Stimulated activated CD4-positive, alpha-beta T cell treated with anti-CD3 and anti-CD28 coated beads, Interleukin-4, amount 100 ng/mL, for 24 hours (primary cell): ENCODE measurements around the gene C1QC.
A peak's percentile ranks its signal among the peaks of the same experiment; 100 is the strongest.

Source experiments
- DNase-seq: peaks from one replicate; pipeline ENCODE4 v3.0.0-alpha.2; 2020

Gene C1QC

DNA sequence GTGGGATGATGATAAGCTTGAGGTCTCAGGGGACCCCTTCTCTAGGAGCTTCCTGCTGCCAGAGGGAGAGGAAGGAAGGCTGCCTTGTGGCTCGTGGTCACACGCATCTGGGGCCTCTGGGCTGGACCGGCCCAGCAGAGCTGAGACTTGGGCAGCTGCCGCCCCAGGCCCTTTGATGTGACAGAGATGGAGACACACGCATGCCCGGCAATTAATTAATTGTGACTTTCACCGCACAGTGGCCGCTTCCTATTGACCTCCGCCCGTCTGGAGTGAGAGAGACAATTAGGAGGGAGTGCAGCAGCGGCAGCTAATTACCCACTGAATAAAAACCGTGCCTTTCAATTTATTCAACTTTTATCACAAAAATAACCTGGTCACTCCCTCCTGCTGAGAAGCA is 23.6 kb upstream of the C1QC start:
- DNase-seq, result no peak

DNA sequence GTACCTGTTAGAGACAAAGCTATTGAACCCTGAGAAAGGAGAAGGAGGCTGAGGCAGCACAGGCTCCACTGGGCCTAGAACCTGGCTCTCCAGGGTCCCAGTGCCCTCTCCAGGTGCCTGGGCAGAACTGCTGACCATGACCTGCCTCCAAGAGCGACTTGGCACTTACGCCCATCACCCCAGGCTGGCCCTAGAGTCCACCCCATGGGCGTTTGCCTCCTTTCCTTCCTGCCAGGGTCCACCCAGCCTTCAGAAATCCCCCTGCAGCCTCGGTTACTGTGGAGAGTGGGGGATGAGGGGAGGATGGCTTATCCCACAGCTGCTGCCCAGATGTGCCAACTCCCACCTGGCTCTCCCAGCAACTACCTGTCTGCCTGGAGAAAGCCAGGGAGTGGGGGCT is 21.7 kb upstream of the C1QC start:
- no peak for DNase-seq

DNA sequence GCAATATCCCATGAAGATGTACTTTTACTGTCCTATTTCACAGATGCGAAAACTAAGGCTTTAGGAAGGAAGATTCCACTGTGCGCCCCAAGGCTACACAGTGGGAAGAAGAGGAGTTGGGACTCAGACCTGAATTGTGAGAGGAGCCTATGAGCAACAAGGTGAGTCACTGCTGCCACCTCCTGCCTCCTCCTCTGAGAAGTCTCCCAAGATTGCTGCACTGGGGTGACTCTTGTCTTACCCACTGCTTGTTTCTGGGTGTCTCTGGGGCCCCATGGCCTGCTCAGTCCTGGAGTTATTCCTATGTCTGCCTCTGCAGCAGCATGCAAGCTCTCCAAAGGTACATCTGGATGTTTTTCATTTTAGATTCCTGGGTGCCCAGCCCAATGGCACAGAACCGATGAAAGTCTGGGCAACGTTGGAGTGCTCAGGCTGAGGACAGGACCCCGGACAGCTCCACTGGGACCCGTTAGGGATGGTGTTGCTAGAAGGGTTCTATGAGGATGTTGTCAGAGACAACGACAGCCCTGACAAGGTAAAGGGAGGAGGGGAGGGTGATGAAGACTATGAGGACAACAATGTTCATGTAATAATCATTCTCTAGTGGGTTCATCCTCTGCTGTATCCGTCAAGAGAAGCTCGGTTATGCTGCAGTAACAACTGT is 18.0 kb upstream of the C1QC start:
- DNase-seq, result no peak

DNA sequence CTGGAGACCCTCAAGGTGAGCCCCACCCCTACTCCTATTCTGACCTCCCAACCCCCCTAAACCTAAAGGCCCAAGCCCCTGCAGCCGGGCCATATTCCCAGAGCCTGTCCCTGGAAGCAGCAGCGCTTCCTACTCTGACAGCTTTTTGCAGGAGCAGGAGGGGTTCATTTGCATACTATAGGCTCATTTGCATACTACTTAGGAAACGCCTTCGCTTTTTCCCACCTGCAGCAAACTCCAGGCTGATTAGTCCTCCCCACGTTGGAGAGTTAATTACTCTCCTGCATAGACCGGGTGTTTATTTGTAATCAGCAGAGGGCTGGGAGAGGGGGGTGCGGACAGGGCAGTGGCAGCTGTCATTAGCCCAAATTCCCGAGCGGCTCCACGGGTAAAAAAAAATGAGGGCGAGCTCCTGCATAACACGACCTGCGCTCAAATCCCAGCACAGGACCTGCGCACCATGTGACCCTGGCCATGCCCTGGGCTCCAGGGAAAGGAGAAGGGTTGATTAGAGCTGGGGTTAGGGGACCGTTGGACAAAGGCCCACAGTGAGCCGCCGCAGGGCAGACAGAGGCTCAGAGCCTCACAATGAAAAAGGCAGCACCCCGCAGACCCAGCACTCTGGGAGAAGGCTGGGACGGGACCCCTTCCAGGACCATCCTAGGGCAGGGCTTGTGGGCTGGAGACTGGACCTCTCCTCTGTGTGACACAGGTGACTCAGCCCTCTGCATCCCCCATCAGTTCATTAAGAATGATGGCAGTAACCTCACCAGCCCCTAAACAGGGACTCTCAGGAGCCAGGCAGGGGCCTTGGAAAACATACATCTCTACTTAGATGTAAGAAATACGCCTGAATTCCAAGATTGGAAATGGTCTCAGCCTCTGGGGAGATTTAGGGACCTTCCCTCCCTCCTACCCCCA is 16.9 kb upstream of the C1QC start:
- no peak for DNase-seq

DNA sequence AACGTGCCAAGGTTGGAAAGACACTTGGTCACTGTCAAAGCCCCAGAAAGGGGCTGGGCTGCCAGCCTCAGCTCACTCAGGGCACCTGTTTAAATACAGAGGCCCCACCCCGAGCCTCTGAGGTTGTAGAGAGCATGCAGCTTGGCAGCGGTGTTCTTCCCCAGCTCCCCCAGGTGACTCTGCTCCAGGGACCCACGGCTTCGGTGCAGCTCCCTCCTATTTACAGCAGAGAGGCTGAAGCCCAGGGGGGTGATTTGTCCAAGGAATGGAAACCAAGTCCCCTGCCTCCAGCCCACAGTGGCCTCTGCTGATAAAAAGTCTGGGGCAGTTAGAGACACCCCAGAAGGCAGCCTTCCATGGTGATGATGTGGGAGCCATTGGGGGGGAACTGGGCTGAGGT is 16.1 kb upstream of the C1QC start:
- DNase-seq, result no peak

DNA sequence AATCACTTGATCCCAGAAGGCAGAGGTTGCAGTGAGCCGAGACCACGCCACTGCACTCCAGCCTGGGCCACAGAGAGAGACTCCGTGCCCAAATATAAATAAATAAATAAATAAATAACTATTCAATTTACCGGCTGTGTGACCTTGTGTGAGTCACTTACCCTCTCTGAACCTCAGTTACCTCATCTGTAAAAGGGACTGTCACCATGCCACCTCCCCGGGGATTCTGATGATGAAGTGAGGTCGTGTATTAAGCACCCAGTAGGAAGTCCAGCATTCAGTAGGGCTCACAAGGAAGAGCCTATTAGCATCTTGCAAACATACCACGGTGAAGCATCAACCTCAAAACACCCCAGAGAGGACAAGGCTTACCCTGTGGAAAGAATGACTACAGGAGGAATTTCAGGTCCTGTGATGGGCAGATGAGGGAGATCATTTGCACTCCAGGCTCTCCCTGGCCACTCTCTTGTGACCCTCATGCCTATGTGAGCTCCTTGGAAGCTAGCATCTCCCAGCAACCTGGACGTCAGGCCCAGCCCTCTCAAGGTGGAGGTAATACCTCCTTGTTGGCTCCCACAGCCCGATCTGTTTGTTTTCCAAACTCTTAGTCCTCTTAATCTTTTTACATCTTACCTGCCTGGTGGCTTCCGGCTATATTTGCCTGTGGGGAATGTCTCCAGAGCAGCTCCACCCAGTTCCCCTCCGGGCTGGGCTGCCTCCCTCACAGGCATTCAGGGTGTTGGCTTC is 14.6 kb upstream of the C1QC start:
- no peak for DNase-seq

DNA sequence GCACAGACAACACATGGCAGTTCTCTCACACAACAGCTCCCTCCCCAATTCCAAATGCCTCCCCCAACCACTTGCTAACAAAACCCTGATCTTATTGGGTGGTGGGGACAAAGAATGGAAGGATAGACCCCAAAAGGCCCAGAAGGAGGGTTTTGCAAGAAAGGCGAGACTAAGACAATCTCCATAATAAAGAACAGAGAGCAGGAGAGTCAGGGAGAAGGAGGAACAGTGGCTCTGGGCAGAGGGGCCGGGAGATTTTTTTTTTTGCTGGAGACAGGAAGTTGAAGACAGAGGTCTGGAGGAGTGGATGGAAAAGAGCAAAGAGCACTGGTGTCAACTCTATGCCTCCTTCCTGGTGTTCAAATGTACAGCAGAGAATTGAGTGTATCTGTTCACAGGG is 13.5 kb upstream of the C1QC start:
- no peak for DNase-seq

DNA sequence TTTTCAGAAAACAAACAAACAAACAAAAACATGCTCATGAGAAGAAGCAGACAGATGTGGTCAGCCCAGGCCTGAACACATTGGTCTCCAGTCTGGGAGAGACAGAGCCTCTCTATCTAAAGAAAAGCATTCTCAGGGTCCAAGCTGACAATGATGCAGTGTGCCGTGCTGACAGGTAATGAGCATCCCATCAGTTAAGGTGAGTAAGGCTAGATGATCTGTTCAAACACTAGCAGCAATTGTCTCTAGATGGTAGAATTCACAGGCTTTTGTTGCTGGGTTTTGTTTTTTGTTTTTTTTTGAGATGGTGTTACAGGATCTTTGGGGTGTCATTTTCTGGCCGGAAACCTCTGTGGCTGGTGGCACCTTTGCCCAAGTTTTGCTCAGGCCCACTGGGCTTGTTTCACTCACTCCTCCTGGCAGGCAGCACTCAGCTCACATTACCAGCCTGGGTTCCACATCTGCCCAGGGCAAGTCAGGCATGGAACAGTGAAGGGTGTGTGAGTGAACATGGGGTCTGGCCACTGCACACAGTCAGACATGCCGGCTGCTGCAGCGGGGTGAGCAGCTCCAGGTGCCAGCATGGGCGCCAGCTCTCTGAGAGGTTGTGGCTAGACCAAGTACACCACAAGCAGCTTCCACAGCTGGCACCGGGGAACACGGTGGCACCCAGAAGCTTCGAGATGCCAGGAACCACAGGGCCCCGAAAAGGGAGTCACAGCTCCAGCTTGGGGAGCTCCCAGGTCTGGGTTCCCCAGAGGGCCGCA is 9.6 kb upstream of the C1QC start:
- DNase-seq, result no peak

DNA sequence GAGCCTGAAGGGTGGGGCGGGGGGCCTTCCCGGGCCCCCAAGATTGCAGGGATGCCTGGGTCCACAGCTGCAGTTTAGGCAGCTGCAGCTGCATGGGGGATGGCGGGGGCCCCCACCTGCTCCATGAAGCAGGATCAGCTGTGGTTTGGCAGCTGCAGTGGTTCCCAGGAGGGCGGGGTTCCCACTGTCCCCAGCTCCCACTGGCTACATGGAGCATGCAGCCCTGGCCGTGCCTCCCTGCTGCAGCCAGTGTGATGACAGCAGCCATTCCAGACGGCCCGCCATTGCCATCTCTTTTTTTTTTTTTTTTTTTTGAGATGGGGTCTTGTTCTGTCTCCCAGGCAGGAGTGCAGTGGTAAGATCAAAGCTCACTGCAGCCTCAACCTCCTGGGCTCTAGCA is 8.0 kb upstream of the C1QC start:
- no peak for DNase-seq

DNA sequence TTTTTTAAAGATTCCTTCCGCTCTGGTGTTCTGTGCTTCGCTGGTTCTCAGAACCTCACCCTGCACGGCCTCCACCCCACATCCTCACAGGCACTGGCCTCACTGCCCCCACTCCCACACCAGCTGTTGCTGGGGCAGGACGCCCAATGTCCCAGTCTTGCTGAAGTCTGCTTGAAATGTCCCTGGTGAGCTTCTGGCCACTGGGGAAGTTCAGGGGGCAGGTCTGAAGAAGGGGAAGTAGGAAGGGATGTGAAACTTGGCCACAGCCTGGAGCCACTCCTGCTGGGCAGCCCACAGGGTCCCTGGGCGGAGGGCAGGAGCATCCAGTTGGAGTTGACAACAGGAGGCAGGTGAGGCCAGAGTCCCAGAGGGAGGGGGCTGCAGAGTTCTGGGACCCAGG is 7.1 kb upstream of the C1QC start, which contains the start of gene C1QA:
C1QA (plus strand) TSS at position 276 of the 400 bp plus-strand sequence. CDS start 989 bp downstream, outside the sequence.
- DNase-seq, result no peak

DNA sequence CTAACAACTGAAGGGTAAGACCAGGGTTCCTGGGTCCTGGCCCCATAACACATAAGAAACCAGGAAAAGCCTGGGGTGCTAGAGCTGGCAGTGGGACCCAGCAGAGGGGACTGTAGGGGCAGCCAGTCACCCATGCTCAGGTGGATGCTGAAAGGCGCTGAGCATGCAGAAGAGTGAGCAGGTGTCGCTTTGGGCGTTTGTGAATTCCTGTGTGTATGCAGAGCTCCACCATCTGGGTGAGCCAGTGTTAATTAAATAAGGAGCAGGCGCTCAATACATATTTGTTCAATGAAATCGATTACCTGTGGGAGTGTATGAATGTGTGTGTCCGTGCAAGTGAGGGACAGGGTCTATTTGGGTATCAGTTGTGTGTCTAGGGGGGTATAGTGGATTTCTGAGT is 6.5 kb upstream of the C1QC start:
- no peak for DNase-seq

DNA sequence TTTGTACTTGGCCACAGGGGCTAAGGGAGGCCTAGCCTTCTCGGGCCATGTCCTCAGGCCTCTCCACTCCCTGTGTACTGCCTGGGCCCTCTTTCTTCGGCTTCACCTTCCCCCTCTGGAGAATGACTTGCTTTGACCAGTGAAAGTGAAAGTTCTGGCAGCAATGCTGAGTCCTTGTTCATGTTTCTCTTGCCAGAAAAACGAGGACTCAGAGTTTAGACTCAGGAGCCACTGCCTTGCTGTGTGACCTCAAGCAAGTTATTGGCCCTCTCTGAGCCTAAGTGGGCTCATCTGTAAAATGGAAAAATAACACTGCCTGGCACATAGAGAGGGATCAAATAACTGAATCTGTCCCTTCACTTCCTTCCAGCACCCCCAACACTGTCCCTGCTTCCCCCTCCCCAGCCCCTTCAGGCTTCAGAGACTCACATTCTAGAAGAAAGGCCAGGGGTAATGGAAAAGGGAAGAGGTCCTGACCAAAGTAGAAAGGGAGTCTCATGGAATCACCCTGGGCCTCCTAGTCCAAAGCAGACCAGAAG is 5.5 kb upstream of the C1QC start:
- DNase-seq, result no peak

DNA sequence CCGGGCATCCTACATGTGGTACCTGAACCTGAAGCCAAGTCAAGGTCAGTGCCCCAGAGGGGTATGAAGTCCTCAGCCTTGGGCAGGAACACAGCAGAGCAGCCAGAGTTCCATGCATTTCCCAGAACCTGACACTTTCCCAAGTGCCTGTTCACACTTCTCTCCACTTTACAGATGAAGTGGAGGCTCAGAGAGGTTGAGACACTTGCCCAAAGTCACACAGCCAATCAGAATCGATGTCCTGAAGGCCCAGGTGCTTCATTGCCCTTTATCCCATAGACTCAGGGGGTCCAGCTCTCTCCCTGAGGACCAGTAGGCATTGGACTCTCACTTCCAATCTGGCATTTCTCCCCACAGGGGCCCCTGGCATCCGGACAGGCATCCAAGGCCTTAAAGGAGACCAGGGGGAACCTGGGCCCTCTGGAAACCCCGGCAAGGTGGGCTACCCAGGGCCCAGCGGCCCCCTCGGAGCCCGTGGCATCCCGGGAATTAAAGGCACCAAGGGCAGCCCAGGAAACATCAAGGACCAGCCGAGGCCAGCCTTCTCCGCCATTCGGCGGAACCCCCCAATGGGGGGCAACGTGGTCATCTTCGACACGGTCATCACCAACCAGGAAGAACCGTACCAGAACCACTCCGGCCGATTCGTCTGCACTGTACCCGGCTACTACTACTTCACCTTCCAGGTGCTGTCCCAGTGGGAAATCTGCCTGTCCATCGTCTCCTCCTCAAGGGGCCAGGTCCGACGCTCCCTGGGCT is 4.8 kb upstream of the C1QC start:
- no peak for DNase-seq

DNA sequence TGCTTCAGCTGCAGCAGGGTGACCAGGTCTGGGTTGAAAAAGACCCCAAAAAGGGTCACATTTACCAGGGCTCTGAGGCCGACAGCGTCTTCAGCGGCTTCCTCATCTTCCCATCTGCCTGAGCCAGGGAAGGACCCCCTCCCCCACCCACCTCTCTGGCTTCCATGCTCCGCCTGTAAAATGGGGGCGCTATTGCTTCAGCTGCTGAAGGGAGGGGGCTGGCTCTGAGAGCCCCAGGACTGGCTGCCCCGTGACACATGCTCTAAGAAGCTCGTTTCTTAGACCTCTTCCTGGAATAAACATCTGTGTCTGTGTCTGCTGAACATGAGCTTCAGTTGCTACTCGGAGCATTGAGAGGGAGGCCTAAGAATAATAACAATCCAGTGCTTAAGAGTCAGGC is 4.1 kb upstream of the C1QC start:
- DNase-seq, result no peak

DNA sequence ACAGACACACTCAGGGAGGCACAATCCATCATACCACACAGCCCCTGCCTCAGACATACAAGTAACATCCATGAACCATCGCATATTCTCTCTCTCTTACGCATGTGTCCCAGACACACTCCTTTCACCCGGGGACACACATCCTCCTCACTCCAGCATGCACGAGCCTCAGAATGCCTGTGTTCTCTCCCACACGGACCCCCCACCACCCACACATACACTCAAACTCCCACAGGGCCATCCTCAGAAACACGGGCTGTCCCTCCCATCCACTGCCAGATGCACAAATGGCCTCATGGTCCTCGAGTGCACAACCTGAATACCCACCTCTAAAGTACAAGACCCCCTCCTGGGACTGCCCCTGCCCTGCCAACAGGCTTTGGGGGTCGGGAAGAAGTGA is 2.2 kb upstream of the C1QC start:
- no peak for DNase-seq

DNA sequence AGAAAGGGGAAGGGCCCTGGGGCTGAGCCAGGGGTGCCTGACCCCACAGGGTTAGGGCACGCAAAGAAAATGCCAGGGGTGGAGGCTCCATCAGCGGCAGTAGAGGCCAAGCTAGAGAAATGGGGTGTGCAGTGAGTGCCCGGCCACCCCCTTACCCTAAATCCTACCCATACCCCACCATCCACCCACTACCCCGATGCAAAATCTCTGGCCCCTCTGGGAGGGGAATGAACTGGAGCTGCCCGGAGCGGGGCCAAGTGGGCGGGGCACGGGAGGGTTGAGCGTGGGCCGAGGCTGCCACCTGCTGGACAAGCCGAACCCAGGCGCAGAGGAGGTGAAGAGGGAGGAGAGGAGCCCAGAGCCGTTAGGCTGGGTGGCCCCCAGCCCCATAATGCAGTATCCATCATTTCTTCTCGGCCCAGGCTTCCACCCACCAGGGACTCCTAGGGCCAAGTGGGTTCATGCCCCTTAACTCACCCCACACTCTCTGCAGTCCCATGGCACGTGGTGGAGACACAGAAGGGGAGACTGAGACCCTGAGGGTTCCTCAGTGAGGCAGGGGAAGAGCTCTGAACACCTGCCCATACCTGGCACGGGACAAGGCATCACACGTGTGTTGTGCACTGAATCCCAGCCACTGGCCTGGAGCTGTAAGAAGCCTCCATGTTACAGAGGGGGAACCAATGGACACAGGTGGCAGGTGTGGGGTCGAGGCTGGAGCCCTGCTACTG is 1.4 kb upstream of the C1QC start:
- peak; percentile 70 for DNase-seq

DNA sequence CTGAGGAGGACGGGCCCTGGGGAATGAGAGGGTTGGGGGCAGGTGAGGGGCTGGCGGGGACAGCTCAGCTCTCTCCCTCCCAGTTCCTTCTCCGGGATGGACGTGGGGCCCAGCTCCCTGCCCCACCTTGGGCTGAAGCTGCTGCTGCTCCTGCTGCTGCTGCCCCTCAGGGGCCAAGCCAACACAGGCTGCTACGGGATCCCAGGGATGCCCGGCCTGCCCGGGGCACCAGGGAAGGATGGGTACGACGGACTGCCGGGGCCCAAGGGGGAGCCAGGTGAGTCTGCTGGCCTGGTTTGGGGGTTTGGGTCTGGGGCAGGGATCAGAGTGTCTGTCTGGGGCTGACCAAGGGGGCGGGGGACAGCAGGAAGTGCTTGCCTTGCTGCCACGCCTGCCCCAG is 495 bp downstream of the C1QC start:
- no peak for DNase-seq

DNA sequence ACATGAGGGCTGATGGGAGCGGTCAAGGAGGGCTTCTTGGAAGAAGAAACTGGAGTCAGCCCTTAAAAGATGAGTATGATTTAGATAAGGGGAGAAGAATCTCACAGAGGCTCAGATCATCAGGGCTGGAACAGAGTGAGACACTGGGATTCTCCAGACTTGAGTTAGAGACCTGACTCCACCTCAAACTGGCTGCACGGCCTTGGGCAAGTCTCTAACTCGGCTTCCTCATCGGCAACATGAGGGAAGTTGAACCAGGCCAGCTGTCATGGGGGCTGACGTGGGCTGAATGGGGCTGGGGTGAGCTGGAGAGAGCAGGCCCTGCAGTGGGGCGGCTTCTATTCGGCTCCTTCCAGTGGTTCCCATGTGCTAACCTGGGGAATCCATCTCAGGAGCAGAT is 2.5 kb downstream of the C1QC start:
- DNase-seq, result no peak

DNA sequence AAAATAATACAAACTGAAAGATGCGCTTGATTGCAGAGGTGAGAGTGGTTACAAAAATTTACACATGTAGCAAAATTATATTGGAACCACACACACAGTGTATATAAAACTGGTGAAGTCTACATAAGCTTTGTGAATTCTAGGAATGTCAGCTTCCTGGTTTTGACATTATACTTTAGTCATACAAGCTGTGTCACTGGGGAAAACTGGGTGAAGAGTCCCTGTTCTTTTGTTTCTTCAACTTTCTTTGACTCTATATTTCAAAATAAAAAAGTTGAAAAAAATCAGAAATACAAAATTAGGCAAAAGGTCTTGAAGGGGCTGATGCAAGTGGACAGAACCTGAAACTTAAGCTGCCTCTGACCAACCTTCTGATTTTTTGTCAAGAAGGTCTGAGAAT is 3.0 kb downstream of the C1QC start:
- DNase-seq, result no peak

DNA sequence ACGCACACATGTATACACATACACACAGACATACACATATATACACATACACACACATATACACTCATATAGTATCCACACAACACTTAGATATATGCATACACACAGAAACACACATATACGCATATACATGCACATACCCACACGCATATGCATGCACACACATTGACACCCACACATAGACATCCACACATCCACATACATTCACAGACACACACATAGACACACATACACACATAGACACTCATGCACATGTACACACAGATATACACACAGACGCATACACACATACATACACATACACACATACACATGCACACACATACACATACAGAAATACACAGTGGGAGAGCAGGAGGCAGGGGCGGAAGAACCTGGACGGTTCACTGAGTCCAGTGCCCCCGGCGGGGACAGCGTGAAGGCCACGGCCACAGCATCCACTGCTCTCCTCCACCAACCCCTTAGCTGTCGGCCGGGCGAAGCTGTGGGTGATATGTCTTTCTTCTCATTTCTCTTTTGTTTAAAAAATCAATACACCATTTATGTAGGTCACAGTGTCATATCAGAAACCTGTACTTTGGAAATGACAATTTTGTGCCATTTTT is 6.8 kb downstream of the C1QC start:
- no peak for DNase-seq
